Posterior vena cava (tissue), 2 donors: ENCODE measurements around the gene DRC1. TPM values are rescaled to one million over a fixed set of nuclear protein-coding genes. Genes with fewer than 3 reads are reported as not detected.
"Not testable (repeated sequence)": the region's sequence is repeated elsewhere in the genome, so short reads cannot be mapped to it uniquely, and the experiment has no call there.

Source experiments
- DNase-seq: peaks from one replicate; pipeline ENCODE4 v3.0.0-alpha.2; 2020; ENCODE audit warnings: low spot score
- intact Hi-C, 2 donors: fragments of 100-400 bp; cut with DNase I; formaldehyde crosslinking; loops; one replicate each; pipeline versions ENCODE4 v1.14.1 to v1.14.2; 2022 to 2023
- total RNA-seq, 2 donors: library from RNA; stranded (reverse); fragmentation: NEBNext Ultra II Directional; extraction: Animal tissue kit (Norgen Biotek cat#: 25700); gene quantifications; one replicate each; pipeline ENCODE4 v1.2.1, GENCODE V29; 2021
- donor health status: DM: yes; HTN: yes; CAD: no.
- donor health status: DM: yes; HTN: yes; CAD: no.

DRC1 gene
- total RNA-seq, 2 donors from 2014 or later: not detected

GRCh38 chr2:26459991-26460612 lies 58.4 kb downstream of the DRC1 start:
- DNase-seq: peak; percentile 78
- intact Hi-C loops: no loop called here

GRCh38 chr2:26460613-26461031 lies 58.9 kb downstream of the DRC1 start:
- peak; percentile 65 for DNase-seq
- intact Hi-C loops: no loop called here

GRCh38 chr2:26461601-26462023 lies 59.9 kb downstream of the DRC1 start:
- intact Hi-C loops: no loop called here
- DNase-seq: peak; percentile 67

GRCh38 chr2:26462100-26462499 lies 60.4 kb downstream of the DRC1 start:
- DNase-seq: peak; percentile 65
- intact Hi-C loops: no loop called here

GRCh38 chr2:26462511-26463243 lies 61.0 kb downstream of the DRC1 start:
- intact Hi-C loops: no loop called here
- DNase-seq: peak; percentile 90

- peak; percentile 82 for DNase-seq
- intact Hi-C loops: no loop called here
Observed at GRCh38 chr2:26463244-26464192, 61.8 kb downstream of the DRC1 start.

GRCh38 chr2:26464390-26465265 lies 62.9 kb downstream of the DRC1 start:
- intact Hi-C loops: no loop called here
- peak; percentile 65 for DNase-seq

- intact Hi-C loops: no loop called here
- peak; percentile 77 for DNase-seq
Observed at GRCh38 chr2:26465266-26465925, 63.7 kb downstream of the DRC1 start.

- peak; percentile 62 for DNase-seq
Observed at GRCh38 chr2:26465981-26466471, 64.3 kb downstream of the DRC1 start.

GRCh38 chr2:26466662-26467310 lies 65.1 kb downstream of the DRC1 start:
- peak; percentile 60 for DNase-seq
- intact Hi-C loops: no loop called here

More at GRCh38 chr2:26465981-26466471, 64.3 kb downstream of the DRC1 start:
- intact Hi-C loops: no loop called here

GRCh38 chr2:26468544-26468943 lies 66.8 kb downstream of the DRC1 start:
- intact Hi-C loops, DNase-seq: not testable (repeated sequence)

GRCh38 chr2:26469092-26469710 lies 67.5 kb downstream of the DRC1 start:
- intact Hi-C loops: no loop called here
- DNase-seq: no peak

GRCh38 chr2:26469955-26470354 lies 68.2 kb downstream of the DRC1 start:
- no peak for DNase-seq
- intact Hi-C loops: no loop called here

- intact Hi-C loops: no loop called here
- no peak for DNase-seq
Observed at GRCh38 chr2:26470601-26471260, 69.0 kb downstream of the DRC1 start.

- intact Hi-C loops: no loop called here
- DNase-seq: no peak
Observed at GRCh38 chr2:26471289-26471688, 69.6 kb downstream of the DRC1 start.

GRCh38 chr2:26471766-26472706 lies 70.3 kb downstream of the DRC1 start:
- DNase-seq: no peak
- intact Hi-C loops: no loop called here
